GF-D8 (cell line): ENCODE results near the gene TTYH1.
A peak's percentile ranks its signal among the peaks of the same experiment; 100 is the strongest.
"Not testable (repeated sequence)": the region's sequence is repeated elsewhere in the genome, so short reads cannot be mapped to it uniquely, and the experiment has no call there.

Experiments used
- DNase-seq: peaks from one replicate; lab custom pipeline; 2025; lab: John Stamatoyannopoulos, UW

Gene TTYH1

GRCh38 chr19:54444737-54445136 lies 29.5 kb downstream of the TTYH1 start:
- DNase-seq = no peak

GRCh38 chr19:54446349-54446748 lies 31.1 kb downstream of the TTYH1 start:
- DNase-seq = not testable (repeated sequence)

GRCh38 chr19:54448040-54448773 lies 32.9 kb downstream of the TTYH1 start:
- DNase-seq = no peak

- DNase-seq = peak; percentile 93
Observed at GRCh38 chr19:54448774-54449700, 33.8 kb downstream of the TTYH1 start, which contains the start of gene LENG8. Gene LENG8, plus strand, starts transcription at chr19:54449199. Its CDS starts 2,146 bp downstream, at chr19:54451345.

GRCh38 chr19:54449701-54450069 lies 34.4 kb downstream of the TTYH1 start:
- no peak for DNase-seq

- DNase-seq = no peak
Observed at GRCh38 chr19:54451331-54451871, 36.1 kb downstream of the TTYH1 start.

- DNase-seq = no peak
Observed at GRCh38 chr19:54451997-54452396, 36.7 kb downstream of the TTYH1 start.

GRCh38 chr19:54452626-54453025 lies 37.4 kb downstream of the TTYH1 start:
- no peak for DNase-seq

GRCh38 chr19:54453921-54454780 lies 38.9 kb downstream of the TTYH1 start:
- no peak for DNase-seq

GRCh38 chr19:54454781-54455675 lies 39.8 kb downstream of the TTYH1 start:
- no peak for DNase-seq

GRCh38 chr19:54455786-54456422 lies 40.6 kb downstream of the TTYH1 start:
- no peak for DNase-seq

GRCh38 chr19:54456423-54457373 lies 41.4 kb downstream of the TTYH1 start:
- no peak for DNase-seq

GRCh38 chr19:54457773-54458647 lies 42.7 kb downstream of the TTYH1 start:
- no peak for DNase-seq

GRCh38 chr19:54458648-54459281 lies 43.5 kb downstream of the TTYH1 start:
- DNase-seq = no peak

GRCh38 chr19:54459282-54460229 lies 44.3 kb downstream of the TTYH1 start:
- DNase-seq = no peak

GRCh38 chr19:54460230-54461005 lies 45.2 kb downstream of the TTYH1 start:
- DNase-seq = no peak
